GM19099 (cell line): Measurements from ENCODE around the gene CARD18.

ENCODE experiments used
- POLR2A ChIP-seq: IDR thresholded peaks from 3 replicates; pipeline ENCODE4 v1.6.1; 2011; ENCODE audit warnings: low read depth; ENCODE audit not compliant: insufficient read length; ENCODE audit errors: extremely low read depth

Gene CARD18

GRCh38 chr11:105106140-105106539 is 33.4 kb downstream of the CARD18 start:
- TF ChIP-seq POLR2A: no peak

- no peak for TF ChIP-seq POLR2A
These were observed 35.3 kb downstream of the CARD18 start for GRCh38 chr11:105104292-105104691.

DNA sequence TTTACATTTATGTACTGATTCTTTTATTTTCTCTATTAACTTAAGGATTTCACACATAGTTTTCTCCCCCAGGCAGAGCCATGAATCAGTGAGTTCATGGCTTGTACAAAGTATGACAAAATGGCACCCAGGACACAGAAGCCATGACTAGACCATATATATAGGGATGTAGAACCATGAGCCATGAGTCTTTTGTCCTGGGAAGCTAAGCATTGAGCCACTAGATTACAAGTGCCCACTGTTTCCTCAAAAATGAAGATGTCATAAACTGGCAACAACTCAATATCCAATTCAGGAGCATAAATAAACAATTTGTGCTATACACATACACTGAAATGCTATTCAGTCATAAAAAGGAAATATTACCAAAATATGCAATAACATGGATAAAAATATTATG is 36.2 kb downstream of the CARD18 start:
- TF ChIP-seq POLR2A: no peak

DNA sequence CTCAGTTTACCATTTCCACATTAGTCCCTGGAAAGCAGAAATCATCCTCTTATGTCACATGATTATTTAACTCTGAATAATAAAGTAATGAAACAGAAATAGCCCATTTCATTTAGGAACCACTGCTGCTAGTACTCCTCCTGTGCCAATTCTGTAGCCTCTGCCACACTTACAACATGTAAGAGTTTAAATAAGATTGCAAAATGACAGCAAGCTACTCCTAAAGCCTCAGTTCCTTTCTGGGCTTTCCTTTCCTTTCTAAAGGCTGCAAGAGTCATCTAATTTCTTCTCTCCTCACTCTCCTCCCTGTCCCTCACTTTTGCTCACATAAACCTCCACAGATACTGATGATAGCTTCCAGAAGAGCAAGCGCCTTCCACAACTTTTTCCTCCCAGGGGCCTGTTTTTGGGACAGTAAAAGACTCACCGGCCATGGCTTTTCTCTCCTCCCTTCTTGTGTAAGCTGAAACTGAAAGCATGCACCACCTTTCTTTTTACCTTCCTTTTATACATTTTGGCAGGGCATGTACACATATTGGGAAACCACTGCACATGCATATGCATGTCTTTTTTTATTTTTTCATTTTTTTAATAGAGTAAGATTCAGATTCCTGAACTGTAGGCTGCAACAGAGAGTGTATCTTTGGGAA is 38.5 kb downstream of the CARD18 start:
- no peak for TF ChIP-seq POLR2A

DNA sequence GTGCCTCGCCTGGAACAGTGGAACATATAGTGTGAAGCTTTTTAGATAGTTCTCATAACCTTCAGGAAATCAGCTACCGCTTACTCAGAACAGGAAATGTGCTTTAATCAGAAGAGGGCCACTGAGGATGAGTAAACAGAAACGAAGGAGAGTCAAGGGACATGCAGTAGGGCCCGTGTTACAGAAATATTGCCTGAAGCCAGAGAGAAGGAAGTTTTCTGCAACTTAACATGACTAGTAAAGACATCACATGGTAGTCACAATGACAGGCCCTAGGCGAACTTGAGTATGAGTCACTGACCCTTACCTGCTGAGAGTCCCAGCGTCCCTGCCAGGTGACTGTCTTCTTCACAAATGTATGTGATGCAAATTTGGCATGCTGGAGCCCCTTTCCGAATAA is 39.4 kb downstream of the CARD18 start:
- no peak for TF ChIP-seq POLR2A

GRCh38 chr11:105092256-105093239 is 47.0 kb downstream of the CARD18 start:
- TF ChIP-seq POLR2A: no peak
